Stimulated activated CD8-positive, alpha-beta memory T cell treated with anti-CD3 and anti-CD28 coated beads, Interleukin-15, amount 100 ng/mL, for 48 hours (primary cell): ENCODE measurements around the gene ARHGEF12.

Source experiments
- DNase-seq, 2 donors: peaks; one replicate each; pipeline ENCODE4 v3.0.0-alpha.2; 2020; ENCODE audit warnings: low read depth in 2 of 2

Gene ARHGEF12

GRCh38 chr11:120335908-120336640, at the start of gene ARHGEF12:
TSS of gene ARHGEF12 (plus strand) at chr11:120336413. CDS start at chr11:120337244, 831 bp downstream.
- DNase-seq = peak; percentile 74 to 78

GRCh38 chr11:120288021-120288420, 48.2 kb upstream of the ARHGEF12 start:
- DNase-seq = no peak

GRCh38 chr11:120289426-120289825, 46.8 kb upstream of the ARHGEF12 start:
- DNase-seq = no peak

GRCh38 chr11:120290956-120291355, 45.3 kb upstream of the ARHGEF12 start:
- DNase-seq = no peak

GRCh38 chr11:120293038-120293800, 43.0 kb upstream of the ARHGEF12 start:
- no peak for DNase-seq

GRCh38 chr11:120294096-120294495, 42.1 kb upstream of the ARHGEF12 start:
- no peak for DNase-seq

GRCh38 chr11:120295099-120295498, 41.1 kb upstream of the ARHGEF12 start:
- no peak for DNase-seq

- no peak for DNase-seq
Measured at GRCh38 chr11:120296554-120296953, 39.7 kb upstream of the ARHGEF12 start.

GRCh38 chr11:120298461-120298860, 37.8 kb upstream of the ARHGEF12 start:
- no peak for DNase-seq

GRCh38 chr11:120302001-120302805, 34.0 kb upstream of the ARHGEF12 start:
- DNase-seq = no peak

GRCh38 chr11:120303004-120303637, 33.1 kb upstream of the ARHGEF12 start:
- DNase-seq = peak in 1 of 2 donors; percentile 29

GRCh38 chr11:120304526-120304925, 31.7 kb upstream of the ARHGEF12 start:
- DNase-seq = no peak

- no peak for DNase-seq
Measured at GRCh38 chr11:120305286-120305685, 30.9 kb upstream of the ARHGEF12 start.

- DNase-seq = no peak
Measured at GRCh38 chr11:120306519-120307242, 29.5 kb upstream of the ARHGEF12 start.

GRCh38 chr11:120307476-120307875, 28.7 kb upstream of the ARHGEF12 start:
- no peak for DNase-seq

GRCh38 chr11:120308081-120308480, 28.1 kb upstream of the ARHGEF12 start:
- DNase-seq = no peak

- DNase-seq = no peak
Measured at GRCh38 chr11:120310870-120311269, 25.3 kb upstream of the ARHGEF12 start.

GRCh38 chr11:120314861-120315260, 21.4 kb upstream of the ARHGEF12 start:
- no peak for DNase-seq

GRCh38 chr11:120316880-120317688, 19.1 kb upstream of the ARHGEF12 start:
- no peak for DNase-seq
